Measurements from ENCODE around the gene GFOD2. TPM values are rescaled to one million over a fixed set of nuclear protein-coding genes. Genes with fewer than 3 reads are reported as not detected.

The GFOD2 gene
- total RNA-seq, 1 donor from 2014 or later, result 9.0 TPM

Other genes with a start within 250 kb of the GFOD2 start
- gene ATP6V0D1, start 238.2 kb downstream of the GFOD2 start, total RNA-seq, result 67.7 TPM
- not detected for gene AGRP, start 235.8 kb downstream of the GFOD2 start, total RNA-seq
- 68.4 TPM for gene RIPOR1, start 190.5 kb downstream of the GFOD2 start, total RNA-seq
- gene CTCF, start 156.8 kb downstream of the GFOD2 start, total RNA-seq, result 28.2 TPM
- 0.30 TPM for gene CARMIL2, start 74.2 kb downstream of the GFOD2 start, total RNA-seq
- 9.7 TPM for gene ACD, start 59.1 kb downstream of the GFOD2 start, total RNA-seq
- gene PARD6A, start 58.4 kb downstream of the GFOD2 start, total RNA-seq, result 3.7 TPM
- gene ENKD1, start 52.6 kb downstream of the GFOD2 start, total RNA-seq, result 9.9 TPM
- gene C16orf86, start 52.5 kb downstream of the GFOD2 start, total RNA-seq, result 3.0 TPM
- 11.1 TPM for gene RANBP10, start 87.2 kb upstream of the GFOD2 start, total RNA-seq
- gene TSNAXIP1, start 87.6 kb upstream of the GFOD2 start, total RNA-seq, result 0.41 TPM
- 32.3 TPM for gene THAP11, start 123.0 kb upstream of the GFOD2 start, total RNA-seq
- gene NUTF2, start 127.6 kb upstream of the GFOD2 start, total RNA-seq, result 86.6 TPM
- 21.3 TPM for gene CENPT, start 128.4 kb upstream of the GFOD2 start, total RNA-seq
- gene EDC4, start 153.7 kb upstream of the GFOD2 start, total RNA-seq, result 35.4 TPM
- gene NRN1L, start 165.6 kb upstream of the GFOD2 start, total RNA-seq, result 0.54 TPM
- gene PSKH1, start 173.9 kb upstream of the GFOD2 start, total RNA-seq, result 18.1 TPM
- gene CTRL, start 212.5 kb upstream of the GFOD2 start, total RNA-seq, result 0.81 TPM
- 59.3 TPM for gene PSMB10, start 217.5 kb upstream of the GFOD2 start, total RNA-seq
- gene LCAT, start 224.8 kb upstream of the GFOD2 start, total RNA-seq, result 19.0 TPM
- 97.5 TPM for gene SLC12A4, start 249.3 kb upstream of the GFOD2 start, total RNA-seq